Activated naive CD4-positive, alpha-beta T cell treated with anti-CD3 and anti-CD28 coated beads, Interleukin-2, amount 10 ng/mL, durations not matched to agents 7 days and 5 days (primary cell): Measurements from ENCODE around the gene KIF3A.
A peak's percentile ranks its signal among the peaks of the same experiment; 100 is the strongest.

Source experiments
- CTCF ChIA-PET: fragments of 350-600 bp; sonication (Branson Sonifier 250); formaldehyde crosslinking; loops from one replicate; lab custom pipeline; 2021; ENCODE audit warnings: antibody characterized with exemption; lab: Charles Lee
- DNase-seq: peaks from one replicate; pipeline ENCODE4 v3.0.0-alpha.2; 2020
- H3K27ac Mint-ChIP-seq: one replicate; pipeline ENCODE4 v1.8.0; 2021; ENCODE audit warnings: mild to moderate bottlenecking, moderate library complexity, mixed read lengths
- H3K27me3 Mint-ChIP-seq: one replicate; pipeline ENCODE4 v1.8.0; 2021; ENCODE audit warnings: mild to moderate bottlenecking, mixed read lengths
- H3K36me3 Mint-ChIP-seq: one replicate; pipeline ENCODE4 v1.8.0; 2021; ENCODE audit warnings: mixed read lengths
- H3K4me1 Mint-ChIP-seq: one replicate; pipeline ENCODE4 v1.8.0; 2021; ENCODE audit warnings: mixed read lengths
- H3K4me3 Mint-ChIP-seq: one replicate; pipeline ENCODE4 v1.8.0; 2021; ENCODE audit warnings: mild to moderate bottlenecking, moderate library complexity, mixed read lengths
- H3K9me3 Mint-ChIP-seq: one replicate; pipeline ENCODE4 v1.8.0; 2021; ENCODE audit warnings: mixed read lengths

Gene KIF3A

GRCh38 chr5:132658381-132659302 lies 78.7 kb downstream of the KIF3A start:
- H3K27ac Mint-ChIP-seq: no peak overlapping the region
- no peak overlapping the region for H3K4me3 Mint-ChIP-seq
- DNase-seq: no peak
- H3K27me3 Mint-ChIP-seq: peaks cover 59% of the 10 kb centered on the region
- H3K9me3 Mint-ChIP-seq: no peaks in the 10 kb centered on the region
- H3K4me1 Mint-ChIP-seq: peaks cover 17% of the 10 kb centered on the region
- CTCF ChIA-PET: interaction anchor here (1.4 kb wide), 1 partner anchor 132 kb away, joined by 4 read pairs; no protein-coding TSS in a partner anchor
- H3K36me3 Mint-ChIP-seq: no peaks in the 10 kb centered on the region

- CTCF ChIA-PET: interaction anchor here (1.4 kb wide), 1 partner anchor 131 kb away, joined by 4 read pairs; no protein-coding TSS in a partner anchor
- peaks cover 13% of the 10 kb centered on the region for H3K4me1 Mint-ChIP-seq
Observed at GRCh38 chr5:132657676-132658380, 79.5 kb downstream of the KIF3A start, which contains the start of gene IL13. IL13 (plus strand) TSS chr5:132658173; CDS start chr5:132658187, 14 bp downstream.

GRCh38 chr5:132656774-132657355 lies 80.5 kb downstream of the KIF3A start:
- Mint-ChIP-seq H3K4me3 (no peak overlapping the region), H3K4me1 (peaks cover 13% of the 10 kb centered on the region), H3K27ac (no peak overlapping the region), H3K27me3 (peaks cover 64% of the 10 kb centered on the region), H3K36me3 (no peaks in the 10 kb centered on the region), H3K9me3 (no peaks in the 10 kb centered on the region)
- no peak for DNase-seq
- CTCF ChIA-PET: no interaction called here

More at GRCh38 chr5:132657676-132658380, 79.5 kb downstream of the KIF3A start, which contains the start of gene IL13:
- Mint-ChIP-seq H3K27me3 (peaks cover 59% of the 10 kb centered on the region), H3K4me3 (no peak within 1 kb of the TSS), H3K9me3 (no peaks in the 10 kb centered on the region), H3K27ac (no peak within 1 kb of the TSS), H3K36me3 (no peaks in the 10 kb centered on the region)
- no peak for DNase-seq

- CTCF ChIA-PET: no interaction called here
- H3K27me3 Mint-ChIP-seq: peaks cover 67% of the 10 kb centered on the region
- no peaks in the 10 kb centered on the region for H3K9me3 Mint-ChIP-seq
- no peak overlapping the region for H3K4me3 Mint-ChIP-seq
- DNase-seq: peak; percentile 34
- H3K27ac Mint-ChIP-seq: no peak overlapping the region
- peaks cover 13% of the 10 kb centered on the region for H3K4me1 Mint-ChIP-seq
- no peaks in the 10 kb centered on the region for H3K36me3 Mint-ChIP-seq
Observed at GRCh38 chr5:132655821-132656773, 81.2 kb downstream of the KIF3A start.

GRCh38 chr5:132653716-132654115 lies 83.6 kb downstream of the KIF3A start:
- CTCF ChIA-PET: no interaction called here
- H3K4me3 Mint-ChIP-seq: no peak overlapping the region
- peaks cover 13% of the 10 kb centered on the region for H3K4me1 Mint-ChIP-seq
- no peak for DNase-seq
- peaks cover 73% of the 10 kb centered on the region for H3K27me3 Mint-ChIP-seq
- H3K36me3 Mint-ChIP-seq: no peaks in the 10 kb centered on the region
- no peaks in the 10 kb centered on the region for H3K9me3 Mint-ChIP-seq
- no peak overlapping the region for H3K27ac Mint-ChIP-seq

GRCh38 chr5:132651838-132652469 lies 85.4 kb downstream of the KIF3A start:
- Mint-ChIP-seq H3K36me3 (peaks cover 4% of the 10 kb centered on the region), H3K4me1 (peaks cover 6% of the 10 kb centered on the region), H3K27me3 (peaks cover 63% of the 10 kb centered on the region), H3K4me3 (no peak overlapping the region), H3K27ac (no peak overlapping the region), H3K9me3 (peaks cover 9% of the 10 kb centered on the region)
- no peak for DNase-seq
- CTCF ChIA-PET: no interaction called here

GRCh38 chr5:132648355-132648754 lies 89.0 kb downstream of the KIF3A start:
- no peak overlapping the region for H3K4me3 Mint-ChIP-seq
- CTCF ChIA-PET: no interaction called here
- peaks cover 30% of the 10 kb centered on the region for H3K27me3 Mint-ChIP-seq
- peaks cover 11% of the 10 kb centered on the region for H3K36me3 Mint-ChIP-seq
- H3K4me1 Mint-ChIP-seq: peaks cover under 1% of the 10 kb centered on the region
- no peak for DNase-seq
- no peak overlapping the region for H3K27ac Mint-ChIP-seq
- peaks cover 9% of the 10 kb centered on the region for H3K9me3 Mint-ChIP-seq

- H3K27me3 Mint-ChIP-seq: peaks cover 24% of the 10 kb centered on the region
- H3K36me3 Mint-ChIP-seq: peaks cover 20% of the 10 kb centered on the region
- CTCF ChIA-PET: no interaction called here
- no peak overlapping the region for H3K4me3 Mint-ChIP-seq
- DNase-seq: no peak
- H3K9me3 Mint-ChIP-seq: peaks cover 9% of the 10 kb centered on the region
- peaks cover 8% of the 10 kb centered on the region for H3K4me1 Mint-ChIP-seq
- no peak overlapping the region for H3K27ac Mint-ChIP-seq
Observed at GRCh38 chr5:132647473-132647872, 89.9 kb downstream of the KIF3A start.

GRCh38 chr5:132646583-132647266 lies 90.6 kb downstream of the KIF3A start:
- no peak for DNase-seq
- H3K27me3 Mint-ChIP-seq: peaks cover 20% of the 10 kb centered on the region
- no peak overlapping the region for H3K27ac Mint-ChIP-seq
- CTCF ChIA-PET: no interaction called here
- peaks cover 12% of the 10 kb centered on the region for H3K4me1 Mint-ChIP-seq
- no peak overlapping the region for H3K4me3 Mint-ChIP-seq
- H3K9me3 Mint-ChIP-seq: peaks cover 9% of the 10 kb centered on the region
- H3K36me3 Mint-ChIP-seq: peaks cover 21% of the 10 kb centered on the region

GRCh38 chr5:132644177-132644576 lies 93.2 kb downstream of the KIF3A start:
- Mint-ChIP-seq H3K4me3 (no peak overlapping the region), H3K36me3 (peaks cover 39% of the 10 kb centered on the region), H3K9me3 (peaks cover 9% of the 10 kb centered on the region), H3K4me1 (peaks cover 34% of the 10 kb centered on the region), H3K27ac (no peak overlapping the region), H3K27me3 (peaks cover 12% of the 10 kb centered on the region)
- CTCF ChIA-PET: interaction anchor here (0.6 to 1.0 kb wide), 2 partner anchors 37 to 1020 kb away, joined by 3 read pairs; no protein-coding TSS in a partner anchor
- DNase-seq: no peak
